Hematopoietic multipotent progenitor cell treated with erythropoietin and hydrocortisone succinate and interleukin-3 and kit ligand, for 8 days (in vitro differentiated cells): Measurements from ENCODE around the gene RAB28.
A peak's percentile ranks its signal among the peaks of the same experiment; 100 is the strongest.

Source experiments
- DNase-seq: peaks from one replicate; pipeline ENCODE4 v3.0.0-alpha.2; 2015

Gene RAB28

GRCh38 chr4:13504374-13504773, 20.2 kb upstream of the RAB28 start:
- DNase-seq, result no peak

- DNase-seq, result no peak
Observed at GRCh38 chr4:13498469-13498868, 14.3 kb upstream of the RAB28 start.

GRCh38 chr4:13496605-13497004, 12.5 kb upstream of the RAB28 start:
- DNase-seq, result peak; percentile 32

DNA sequence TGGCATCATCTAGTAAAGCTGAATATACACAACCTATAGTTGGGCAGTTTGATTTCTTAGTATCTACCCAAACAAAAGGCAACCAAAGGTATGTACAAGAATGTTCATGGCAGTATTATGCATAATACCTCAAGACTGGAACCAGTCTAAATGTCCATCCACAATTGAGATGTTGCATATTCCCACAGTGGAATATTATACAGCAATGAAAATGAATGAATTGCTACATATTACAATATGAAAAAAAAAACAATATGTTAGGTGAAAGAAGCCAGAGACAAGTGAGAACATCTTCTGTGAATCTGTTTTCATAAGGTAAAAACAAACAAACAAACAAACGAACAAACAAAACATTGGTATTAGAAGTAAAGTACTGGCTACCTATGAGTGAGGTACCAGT, 11.6 kb upstream of the RAB28 start:
- no peak for DNase-seq

DNA sequence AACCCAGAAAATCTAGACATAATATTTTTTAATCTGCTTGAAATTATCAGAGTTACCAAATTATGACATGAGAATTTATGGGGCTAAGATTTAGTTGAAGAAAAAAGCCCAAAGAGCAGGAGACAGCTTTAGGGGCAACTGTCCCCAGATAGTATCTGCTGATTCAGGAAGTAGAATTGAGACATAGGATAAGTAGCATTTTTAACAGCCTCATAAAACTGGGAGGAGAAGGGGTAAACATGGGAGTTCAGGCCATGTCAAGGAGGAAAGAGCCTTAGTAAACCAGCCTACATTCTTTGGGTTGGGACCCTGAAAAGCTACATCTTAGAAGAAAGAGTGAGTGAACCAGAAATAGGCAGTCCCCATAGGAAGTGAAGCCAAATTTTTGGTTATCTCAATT, 9.7 kb upstream of the RAB28 start:
- no peak for DNase-seq

DNA sequence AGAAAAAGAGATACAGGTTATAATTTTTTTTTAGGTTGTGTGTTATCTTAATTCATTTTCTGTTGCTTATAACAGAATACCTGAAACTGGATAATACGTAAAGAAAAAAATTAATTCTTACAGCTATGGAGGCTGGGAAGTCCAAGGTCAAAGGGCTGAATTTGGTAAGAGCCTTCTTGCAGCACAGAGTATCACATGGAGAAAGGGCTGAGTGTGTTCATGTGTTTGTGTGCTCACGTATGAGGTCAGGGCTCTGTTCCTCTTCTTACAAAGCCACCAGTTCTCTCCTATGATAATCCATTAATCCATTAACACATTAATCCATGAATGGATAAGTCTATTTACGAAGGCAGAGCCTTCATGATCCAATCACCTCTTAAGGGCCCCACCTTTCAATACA, 8.6 kb upstream of the RAB28 start:
- no peak for DNase-seq

GRCh38 chr4:13484749-13485221, 645 bp upstream of the RAB28 start:
- no peak for DNase-seq

DNA sequence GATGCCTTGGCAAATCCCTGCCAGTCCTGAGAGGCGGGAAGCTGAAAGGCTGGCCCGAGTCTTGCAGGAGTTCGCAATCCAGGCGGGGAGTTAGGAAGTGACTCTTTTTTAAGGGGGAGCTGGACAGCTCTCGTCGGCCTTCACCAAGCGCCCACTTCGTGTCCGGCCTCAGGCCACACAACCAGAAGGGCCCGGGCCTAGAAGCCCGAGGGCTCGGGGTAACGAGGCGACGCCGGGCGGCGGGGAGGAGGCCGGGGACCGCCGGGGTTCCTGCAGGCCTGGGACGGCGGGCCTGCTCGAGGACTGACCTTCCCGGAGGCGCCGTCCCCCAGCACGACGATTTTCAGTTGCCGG, 395 bp downstream of the RAB28 start:
- peak; percentile 43 for DNase-seq

GRCh38 chr4:13483136-13483767, 888 bp downstream of the RAB28 start:
- no peak for DNase-seq

DNA sequence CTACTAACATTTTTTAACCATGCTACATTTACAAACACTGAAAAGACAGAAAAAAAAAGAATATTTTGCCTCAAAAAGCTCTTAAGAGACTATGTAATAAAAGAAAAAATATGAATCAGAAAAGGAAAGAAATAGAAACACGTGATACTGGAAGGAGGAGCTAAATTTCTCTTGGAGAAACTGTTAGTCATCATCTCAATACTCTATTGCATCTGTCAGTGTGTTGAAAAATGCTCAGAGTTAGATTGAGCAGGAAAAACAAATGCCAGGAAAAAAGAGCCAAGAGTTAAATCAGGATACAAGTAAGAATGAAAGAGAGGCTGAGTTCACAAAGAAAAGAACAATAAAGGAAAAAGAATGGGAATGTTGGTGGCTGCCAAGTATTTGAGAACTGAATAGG, 2.6 kb downstream of the RAB28 start:
- DNase-seq, result no peak

DNA sequence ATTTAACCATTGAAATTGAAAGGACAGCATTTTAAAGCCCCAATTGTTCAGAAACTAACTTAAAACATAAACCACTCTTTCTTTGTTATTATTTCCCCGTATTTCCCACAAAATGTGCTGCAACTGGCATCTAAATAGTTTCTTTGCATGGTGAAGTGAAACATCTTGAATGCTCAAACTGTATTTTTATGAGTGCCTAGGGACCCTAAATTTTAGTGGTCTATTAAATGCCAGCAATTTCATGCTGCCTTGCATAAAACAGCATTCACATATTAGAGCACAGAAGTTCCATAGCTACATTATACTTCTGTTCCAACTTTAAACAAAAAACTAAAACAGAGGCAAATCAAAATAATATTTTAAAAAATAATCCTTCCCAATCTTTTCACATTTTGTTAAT, 5.4 kb downstream of the RAB28 start:
- no peak for DNase-seq

GRCh38 chr4:13478131-13478530, 6.0 kb downstream of the RAB28 start:
- no peak for DNase-seq

GRCh38 chr4:13476915-13477314, 7.2 kb downstream of the RAB28 start:
- DNase-seq, result no peak

DNA sequence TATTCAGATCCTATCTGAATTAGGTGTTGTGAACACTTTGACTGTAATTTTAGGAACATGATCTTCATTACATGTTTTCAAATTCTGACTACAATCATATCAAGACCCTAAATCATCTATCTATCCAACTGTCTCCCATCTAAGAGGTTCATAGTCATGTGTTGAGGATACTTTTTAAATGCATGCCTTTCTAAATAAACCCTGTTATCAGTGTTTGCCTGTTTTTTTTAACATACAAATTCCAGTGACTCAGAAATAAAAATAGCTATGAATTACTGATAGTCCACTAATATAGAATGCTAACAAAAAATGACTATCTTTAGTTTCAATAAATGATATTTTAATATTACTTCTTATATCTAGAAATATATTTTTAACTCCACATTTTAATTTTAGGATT, 8.0 kb downstream of the RAB28 start:
- DNase-seq, result no peak

DNA sequence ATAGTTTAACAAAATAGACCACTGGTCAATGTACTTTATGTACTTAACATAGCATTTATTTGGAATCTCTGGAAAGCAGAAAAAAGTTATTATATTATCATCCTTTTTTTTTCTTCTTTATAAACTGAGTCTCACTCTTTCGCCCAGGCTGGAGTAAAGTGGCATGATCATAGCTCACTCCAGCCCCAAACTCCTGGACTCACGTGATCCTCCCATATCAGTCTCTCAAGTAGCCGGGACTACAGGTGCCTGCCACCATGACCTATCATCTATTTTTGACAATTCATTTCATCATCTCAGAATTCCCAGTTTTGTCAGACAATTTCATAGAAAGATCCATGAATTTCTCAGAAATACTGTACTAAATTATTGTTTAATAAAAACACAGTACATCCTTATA, 12.7 kb downstream of the RAB28 start:
- no peak for DNase-seq

DNA sequence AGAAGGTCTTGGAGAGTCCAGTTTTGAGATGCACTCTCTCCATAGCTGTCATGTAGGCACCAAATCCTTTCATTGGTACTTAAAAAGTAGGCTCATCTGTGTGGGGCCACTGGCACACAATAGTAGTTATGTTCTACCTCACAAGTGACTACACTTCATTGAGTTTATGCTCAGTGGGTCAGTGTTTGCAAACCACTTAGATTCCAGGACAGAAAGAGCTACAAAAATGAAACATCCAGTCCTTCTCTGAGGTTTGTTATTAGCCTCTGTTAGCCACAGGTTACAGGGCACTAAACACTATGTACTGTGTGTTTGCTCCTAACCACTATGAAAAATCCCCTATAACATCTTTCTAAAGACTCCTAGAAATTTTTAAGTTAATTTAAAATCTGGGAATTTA, 13.8 kb downstream of the RAB28 start:
- DNase-seq, result no peak

DNA sequence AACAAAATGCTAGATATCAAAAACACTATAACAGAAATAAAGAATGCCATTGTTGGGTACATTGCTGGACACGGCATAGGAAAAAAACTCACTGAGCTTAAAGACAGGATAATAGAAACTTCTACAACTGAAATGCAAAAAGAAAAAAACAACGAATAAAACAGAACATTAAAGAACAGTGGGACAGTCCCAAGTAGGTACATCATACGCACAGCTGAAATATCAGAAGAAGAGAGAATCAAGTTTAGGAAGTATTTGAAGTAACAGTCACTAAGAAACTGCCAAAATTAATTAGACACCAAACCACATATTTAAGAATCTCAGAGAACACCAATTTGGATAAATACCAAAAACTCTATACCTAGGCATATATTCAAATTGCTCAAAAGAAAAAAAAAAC, 19.2 kb downstream of the RAB28 start:
- DNase-seq, result no peak

DNA sequence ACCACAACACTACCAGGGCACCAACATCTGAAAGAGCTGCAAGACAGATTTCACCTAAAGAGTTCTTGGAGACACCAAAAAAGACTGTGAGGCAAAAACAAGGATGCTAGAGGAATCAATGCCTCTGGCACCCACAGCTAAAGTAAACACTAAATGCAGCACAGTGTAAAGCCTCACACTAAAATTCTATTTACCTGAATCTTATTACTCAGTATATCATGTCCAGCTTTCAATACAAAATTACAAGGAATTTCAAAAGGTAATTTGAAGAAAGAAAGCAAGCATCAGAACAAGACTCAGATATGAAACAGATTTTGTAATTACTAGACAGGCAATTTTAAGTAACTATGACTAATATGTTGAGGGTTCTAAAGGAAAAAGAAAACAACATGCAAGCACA, 19.6 kb downstream of the RAB28 start:
- DNase-seq, result no peak

GRCh38 chr4:13461191-13461905, 22.8 kb downstream of the RAB28 start:
- no peak for DNase-seq

GRCh38 chr4:13455411-13455810, 28.7 kb downstream of the RAB28 start:
- no peak for DNase-seq

DNA sequence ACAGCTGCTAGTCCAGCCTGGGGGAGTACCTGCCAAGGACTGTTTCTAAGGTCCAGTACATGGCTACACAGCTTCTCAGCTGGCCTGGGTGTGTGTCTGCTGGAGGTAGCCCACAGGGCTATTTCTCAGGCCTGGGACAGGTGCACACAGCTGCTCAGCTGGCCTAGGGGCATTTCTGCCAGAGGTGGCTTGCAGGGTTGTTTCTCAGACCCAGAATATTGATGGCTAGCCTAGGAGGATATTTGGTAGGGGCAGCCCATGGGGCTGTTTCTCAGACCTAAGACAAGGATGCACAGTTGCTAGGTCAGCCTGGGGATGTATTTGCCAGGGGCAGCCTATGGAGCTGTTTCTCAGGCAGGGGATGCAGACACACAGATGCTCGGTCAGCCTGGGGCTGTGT, 29.4 kb downstream of the RAB28 start:
- no peak for DNase-seq

GRCh38 chr4:13452927-13453579, 31.1 kb downstream of the RAB28 start:
- DNase-seq, result no peak

DNA sequence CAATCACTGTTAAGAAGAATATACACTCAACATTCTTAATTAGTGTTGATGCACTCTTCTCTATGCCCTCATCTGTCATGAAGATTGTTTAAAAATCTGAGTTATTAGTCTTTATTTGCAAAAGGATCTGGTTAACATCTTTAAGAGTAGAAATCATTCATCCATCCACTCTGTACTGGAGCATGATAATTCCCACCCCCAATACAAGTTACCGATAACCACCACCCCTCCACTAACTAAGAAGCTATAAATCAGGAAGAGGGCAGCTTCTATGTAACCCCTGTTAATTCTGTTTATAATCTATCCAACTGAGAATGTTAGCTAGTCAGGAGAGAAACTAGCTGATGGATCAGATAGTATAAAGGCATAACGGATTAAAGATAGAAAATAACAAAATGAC, 34.5 kb downstream of the RAB28 start:
- DNase-seq, result no peak
